Small intestine (tissue), 7 donors: ENCODE measurements around the gene KCNT1. TPM values are rescaled to one million over a fixed set of nuclear protein-coding genes. Genes with fewer than 3 reads are reported as not detected.

Experiments used
- DNase-seq, 2 donors: peaks; one replicate each; pipeline versions ENCODE4 v3.0.0 to v3.0.0-alpha.2; 2013
- FAIRE-seq: peaks from 2 replicates; lab custom pipeline; 2012; peaks lifted over from hg19 to GRCh38; lab: Jason Lieb, UNC
- H3K27ac ChIP-seq, 3 donors: one replicate each; pipeline ENCODE4 v1.5.1; 2013; ENCODE audit warnings: low read length in 2 of 3, mild to moderate bottlenecking in 2 of 3, control low read depth in 1 of 3, inconsistent platforms in 1 of 3, low read depth in 1 of 3, moderate library complexity in 1 of 3
- H3K27me3 ChIP-seq, 3 donors: one replicate each; pipeline ENCODE4 v1.6.1; 2013; ENCODE audit warnings: low read length in 3 of 3, inconsistent platforms in 1 of 3; ENCODE audit not compliant: control insufficient read depth in 3 of 3, insufficient read depth in 3 of 3
- H3K36me3 ChIP-seq, 3 donors: one replicate each; pipeline ENCODE4 v1.6.1; 2013; ENCODE audit warnings: low read length in 3 of 3, inconsistent platforms in 1 of 3, low read depth in 1 of 3, mild to moderate bottlenecking in 1 of 3, moderate library complexity in 1 of 3; ENCODE audit not compliant: control insufficient read depth in 3 of 3, insufficient read depth in 2 of 3
- H3K4me1 ChIP-seq, 3 donors: one replicate each; pipeline ENCODE4 v1.6.1; 2013; ENCODE audit warnings: low read length in 2 of 3, inconsistent platforms in 1 of 3, low read depth in 1 of 3, mild to moderate bottlenecking in 1 of 3, moderate library complexity in 1 of 3; ENCODE audit not compliant: control insufficient read depth in 3 of 3, insufficient read depth in 2 of 3
- H3K4me3 ChIP-seq, 3 donors: one replicate each; pipeline ENCODE4 v1.5.1; 2013; ENCODE audit warnings: low read length in 3 of 3, control low read depth in 1 of 3, inconsistent platforms in 1 of 3, low read depth in 1 of 3, mild to moderate bottlenecking in 1 of 3, moderate library complexity in 1 of 3
- H3K9me3 ChIP-seq, 2 donors: one replicate each; pipeline ENCODE4 v1.6.1; 2013; ENCODE audit warnings: low read depth in 1 of 2, low read length in 1 of 2; ENCODE audit not compliant: control insufficient read depth in 2 of 2, insufficient read depth in 1 of 2
- WGBS, 3 donors: extraction: QIAGEN DNeasy Blood & Tissue Kit; methylation state at CpG; one replicate each; pipeline ENCODE4 v1.1.7; 2013; 5-methylcytosine and 5-hydroxymethylcytosine counted together
- polyA plus RNA-seq, 4 donors: library from polyadenylated mRNA; stranded (reverse) in 3 of 4; unstranded in 1 of 4; fragments of 200-250 nt in 3 of 4; fragments of 120-200 nt in 1 of 4; gene quantifications; one replicate each; pipeline versions ENCODE4 v1.2.1 to v1.2.3, GENCODE V29; 2013
- donor health status: healthy with polysubstance abuse.
- donor health status: control.
- donor health status: control.
- donor health status: Bipolar disorder and iron deficiency.
- donor health status: healthy.

Gene KCNT1
- polyA plus RNA-seq, 4 donors, result 0.22 to 0.25 TPM; not detected in 2

- DNase-seq (no peak), FAIRE-seq (no peak)
- Histone ChIP-seq H3K27me3 (no peaks in the 10 kb centered on the region), H3K9me3 (no peaks in the 10 kb centered on the region), H3K27ac (no peak overlapping the region), H3K4me3 (no peak overlapping the region), H3K36me3 (no peaks in the 10 kb centered on the region), H3K4me1 (no peaks in the 10 kb centered on the region)
- 71 to 86% (median 82%) methylated on average over 10 of the region's 10 CpGs for WGBS, 3 donors
These were observed 54.6 kb downstream of the KCNT1 start for GRCh38 chr9:135756576-135756975.

- WGBS, 3 donors, result 24 to 62% (median 40%) methylated on average over 14 of the region's 14 CpGs
- no peaks in the 10 kb centered on the region for H3K27me3 ChIP-seq
- FAIRE-seq (no peak), DNase-seq (no peak)
- H3K36me3 ChIP-seq, result no peaks in the 10 kb centered on the region
- no peaks in the 10 kb centered on the region for H3K9me3 ChIP-seq
- no peak overlapping the region for H3K27ac ChIP-seq
- no peak overlapping the region for H3K4me3 ChIP-seq
- H3K4me1 ChIP-seq, result no peaks in the 10 kb centered on the region
These were observed 55.4 kb downstream of the KCNT1 start for GRCh38 chr9:135757356-135757755.

- H3K4me3 ChIP-seq, result no peak overlapping the region
- 34 to 77% (median 39%) methylated on average over 20 to 21 of the region's 21 CpGs for WGBS, 3 donors
- H3K36me3 ChIP-seq, result no peaks in the 10 kb centered on the region
- H3K27ac ChIP-seq, result no peak overlapping the region
- no peaks in the 10 kb centered on the region for H3K27me3 ChIP-seq
- no peaks in the 10 kb centered on the region for H3K4me1 ChIP-seq
- DNase-seq (no peak), FAIRE-seq (no peak)
- H3K9me3 ChIP-seq, result no peaks in the 10 kb centered on the region
These were observed 56.1 kb downstream of the KCNT1 start for GRCh38 chr9:135758056-135758455.

- 71 to 85% (median 83%) methylated on average over 7 to 10 of the region's 10 CpGs for WGBS, 3 donors
- H3K9me3 ChIP-seq, result no peaks in the 10 kb centered on the region
- DNase-seq (no peak), FAIRE-seq (no peak)
- H3K4me3 ChIP-seq, result no peak overlapping the region
- H3K27me3 ChIP-seq, result no peaks in the 10 kb centered on the region
- no peaks in the 10 kb centered on the region for H3K36me3 ChIP-seq
- no peaks in the 10 kb centered on the region for H3K4me1 ChIP-seq
- no peak overlapping the region for H3K27ac ChIP-seq
These were observed 56.9 kb downstream of the KCNT1 start for GRCh38 chr9:135758870-135759269.

- FAIRE-seq (no peak), DNase-seq (no peak)
- no peaks in the 10 kb centered on the region for H3K4me1 ChIP-seq
- 76 to 90% (median 79%) methylated on average over 11 to 24 of the region's 24 CpGs for WGBS, 3 donors
- H3K4me3 ChIP-seq, result no peak overlapping the region
- H3K27me3 ChIP-seq, result no peaks in the 10 kb centered on the region
- no peaks in the 10 kb centered on the region for H3K9me3 ChIP-seq
- no peak overlapping the region for H3K27ac ChIP-seq
- H3K36me3 ChIP-seq, result no peaks in the 10 kb centered on the region
These were observed 57.8 kb downstream of the KCNT1 start for GRCh38 chr9:135759676-135760300.

- H3K4me1 ChIP-seq, result no peaks in the 10 kb centered on the region
- no peaks in the 10 kb centered on the region for H3K27me3 ChIP-seq
- no peak for FAIRE-seq
- no peak overlapping the region for H3K4me3 ChIP-seq
- 76 to 80% (median 79%) methylated on average over 12 of the region's 12 CpGs for WGBS, 3 donors
- no peak for DNase-seq
- H3K36me3 ChIP-seq, result no peaks in the 10 kb centered on the region
- no peak overlapping the region for H3K27ac ChIP-seq
- H3K9me3 ChIP-seq, result peaks cover 0 to 5% of the 10 kb centered on the region in 2 donors
These were observed 58.5 kb downstream of the KCNT1 start for GRCh38 chr9:135760465-135760864.

DNA sequence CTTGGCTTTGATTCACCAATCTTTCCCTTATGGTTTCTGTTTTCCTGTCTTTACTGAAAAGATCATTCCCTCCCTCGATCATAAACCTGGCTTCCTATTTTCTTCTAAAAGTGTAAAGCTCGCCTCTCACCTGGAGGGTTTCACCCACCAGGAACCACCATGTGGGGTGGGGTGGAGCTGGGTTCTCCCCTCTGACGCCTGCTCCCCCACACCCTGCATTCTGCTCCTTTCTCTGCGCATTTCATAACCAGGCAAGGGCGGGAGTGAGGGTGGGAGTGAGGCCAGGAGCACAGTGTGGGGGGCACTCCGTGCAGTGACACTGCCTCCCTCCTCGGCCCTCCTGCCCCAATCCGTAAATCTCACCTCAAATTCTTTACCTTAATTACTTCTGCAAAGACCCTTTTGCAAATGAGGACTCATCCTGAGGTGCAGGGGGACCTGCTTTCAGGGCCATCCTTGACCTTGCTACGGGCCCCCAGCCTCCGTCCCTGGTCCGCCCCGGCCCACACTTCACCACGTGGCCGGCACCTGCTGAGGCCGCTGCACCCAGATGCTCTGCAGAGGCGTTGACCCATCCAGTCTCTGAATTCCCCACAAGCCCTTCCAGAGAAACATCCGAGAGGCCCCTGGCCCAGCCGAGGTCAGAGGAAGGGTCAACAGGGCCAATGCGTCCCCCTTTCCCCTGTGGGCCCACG lies 59.3 kb downstream of the KCNT1 start:
- WGBS, 3 donors, result 64 to 67% (median 66%) methylated on average over 15 to 20 of the region's 20 CpGs
- H3K27me3 ChIP-seq, result no peaks in the 10 kb centered on the region
- FAIRE-seq, result no peak
- no peaks in the 10 kb centered on the region for H3K4me1 ChIP-seq
- H3K36me3 ChIP-seq, result no peaks in the 10 kb centered on the region
- peaks cover 0 to 13% of the 10 kb centered on the region in 2 donors for H3K9me3 ChIP-seq
- H3K27ac ChIP-seq, result no peak overlapping the region
- no peak overlapping the region for H3K4me3 ChIP-seq
- no peak for DNase-seq

GRCh38 chr9:135761845-135762168 lies 59.8 kb downstream of the KCNT1 start:
- H3K36me3 ChIP-seq, result no peaks in the 10 kb centered on the region
- no peak overlapping the region for H3K27ac ChIP-seq
- H3K9me3 ChIP-seq, result peaks cover 0 to 18% of the 10 kb centered on the region in 2 donors
- DNase-seq (no peak), FAIRE-seq (no peak)
- no peak overlapping the region for H3K4me3 ChIP-seq
- no peaks in the 10 kb centered on the region for H3K4me1 ChIP-seq
- WGBS, 3 donors, result 84 to 85% (median 85%) methylated on average over 16 of the region's 16 CpGs
- no peaks in the 10 kb centered on the region for H3K27me3 ChIP-seq
